RWPE1 (cell line): ENCODE results near the gene ADCY3.

Experiments
- CTCF ChIA-PET: fragments of 350-600 bp; sonication (Branson Sonifier 250); formaldehyde crosslinking; extraction: SDS; loops from one replicate; lab custom pipeline; 2021; lab: Yijun Ruan, JAX
- POLR2A ChIA-PET: fragments of 400-600 bp; formaldehyde crosslinking; extraction: SDS; loops from one replicate; lab custom pipeline; 2020; ENCODE audit warnings: antibody characterized with exemption; ENCODE audit not compliant: low non-redundant PET; lab: Yijun Ruan, JAX
- DNase-seq: peaks from one replicate; pipeline ENCODE4 v3.0.0; 2012; ENCODE audit warnings: low spot score
- H3K27ac ChIP-seq: fragments of 450-650 bp; 2 replicates; pipeline ENCODE4 v1.5.1; 2017
- CTCF ChIP-seq: fragments of 450-650 bp; conservative IDR thresholded peaks from 2 replicates; pipeline ENCODE4 v1.5.1; 2017; ENCODE audit warnings: low read depth, mild to moderate bottlenecking

The ADCY3 gene

GRCh38 chr2:24945907-24946306 is 25.9 kb upstream of the ADCY3 start:
- ChIA-PET POLR2A (no interaction called here), CTCF (interaction anchor here (0.5 kb wide), 1 partner anchor 21 kb away, joined by 3 read pairs; no protein-coding TSS in a partner anchor)
- no peak overlapping the region for H3K27ac ChIP-seq
- TF ChIP-seq CTCF: no peak
- DNase-seq: peak; percentile 51

DNA sequence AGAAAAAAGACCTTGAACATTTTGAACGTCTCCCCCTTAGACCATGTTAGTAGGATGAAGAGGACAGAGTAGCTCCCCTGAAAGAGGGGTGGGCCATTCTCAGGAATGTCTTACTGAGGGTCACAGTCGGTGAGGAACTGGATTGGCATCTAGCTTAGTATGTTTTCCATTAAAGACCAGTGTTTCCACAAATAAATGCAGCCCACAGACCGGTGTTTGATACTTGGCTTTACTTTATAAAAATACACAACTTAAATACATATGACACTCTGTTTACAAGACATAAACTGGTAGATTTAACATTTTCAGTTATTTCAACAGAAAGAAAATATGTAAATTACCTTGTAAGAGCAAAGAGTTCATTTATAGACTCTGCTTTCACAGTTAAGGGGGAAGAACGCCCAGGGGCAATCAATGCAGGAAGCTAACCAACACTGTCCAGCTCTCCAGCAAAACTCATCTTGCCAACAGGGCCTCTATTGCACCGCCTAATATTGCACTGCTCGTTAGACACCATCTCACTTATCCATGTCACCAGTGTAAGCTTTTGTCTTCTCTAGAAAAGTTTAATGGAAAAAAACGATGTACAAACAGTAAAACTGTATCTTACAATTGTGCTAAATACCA is 23.5 kb upstream of the ADCY3 start:
- ChIA-PET POLR2A (no interaction called here), CTCF (no interaction called here)
- H3K27ac ChIP-seq: no peak overlapping the region
- TF ChIP-seq CTCF: no peak
- no peak for DNase-seq

- ChIA-PET CTCF (interaction anchor here (0.6 kb wide), 1 partner anchor 523 kb away, joined by 4 read pairs; no protein-coding TSS in a partner anchor), POLR2A (no interaction called here)
- H3K27ac ChIP-seq: no peak overlapping the region
- TF ChIP-seq CTCF: no peak
- no peak for DNase-seq
These were observed 19.3 kb upstream of the ADCY3 start for GRCh38 chr2:24939353-24939752.

DNA sequence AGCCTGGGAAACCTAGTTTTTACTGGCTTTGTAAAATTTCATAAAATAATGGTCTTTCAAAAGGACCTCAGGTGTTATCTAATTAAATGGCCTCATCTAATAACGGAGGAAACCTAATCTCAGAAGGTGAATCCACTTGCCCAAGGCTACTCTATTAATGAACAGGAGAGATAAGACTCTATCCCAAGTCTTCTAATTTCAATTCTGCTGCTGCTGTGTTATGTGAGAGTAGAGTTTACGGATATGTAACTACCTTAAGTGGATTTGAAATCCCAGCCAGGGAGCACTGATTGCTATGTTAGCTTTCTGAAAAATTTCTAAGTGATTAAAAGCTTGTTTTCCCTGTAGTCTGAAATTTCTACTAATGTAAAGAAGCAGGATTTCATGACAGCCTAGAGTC is 17.2 kb upstream of the ADCY3 start:
- H3K27ac ChIP-seq: no peak overlapping the region
- ChIA-PET CTCF (interaction anchor here (0.5 to 0.6 kb wide), 2 partner anchors 146 to 1229 kb away, joined by 3 read pairs; no protein-coding TSS in a partner anchor), POLR2A (interaction anchor here (0.6 kb wide), 1 partner anchor 163 kb away, joined by 3 read pairs; no protein-coding TSS in a partner anchor)
- TF ChIP-seq CTCF: no peak
- DNase-seq: no peak

DNA sequence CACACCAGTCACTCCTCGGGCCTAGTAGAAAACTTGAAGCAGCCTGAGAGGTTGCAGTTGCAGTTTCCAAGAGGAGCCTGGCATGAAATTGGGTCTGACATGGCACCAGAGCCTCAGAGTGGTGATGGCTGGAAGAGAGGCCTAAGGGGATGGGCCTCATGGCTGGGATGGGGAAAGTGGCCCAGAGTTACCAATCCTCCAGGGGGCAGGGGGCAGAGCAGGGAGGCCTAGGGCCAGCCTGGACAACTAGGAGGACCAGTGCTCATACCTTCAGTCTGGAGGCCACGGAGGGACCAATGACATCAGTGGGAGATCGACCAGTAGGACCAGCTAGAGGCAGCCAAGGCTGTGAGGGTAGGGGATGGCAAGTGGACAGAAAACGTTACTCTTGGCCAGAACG is 15.1 kb upstream of the ADCY3 start:
- no peak overlapping the region for H3K27ac ChIP-seq
- POLR2A ChIA-PET: no interaction called here
- no peak for TF ChIP-seq CTCF
- no peak for DNase-seq
- CTCF ChIA-PET: no interaction called here

GRCh38 chr2:24932715-24933114 is 12.7 kb upstream of the ADCY3 start:
- POLR2A ChIA-PET: no interaction called here
- CTCF ChIA-PET: no interaction called here
- no peak for DNase-seq
- no peak for TF ChIP-seq CTCF
- no peak overlapping the region for H3K27ac ChIP-seq
